Endothelial cell of hepatic sinusoid (primary cell): ENCODE measurements around the gene DLG2.
"Not testable (repeated sequence)": the region's sequence is repeated elsewhere in the genome, so short reads cannot be mapped to it uniquely, and the experiment has no call there.

Experiments
- in situ Hi-C: cut with HindIII; loops from 2 replicates; pipeline ENCODE4 v1.10.0; 2017; ENCODE audit warnings: low sequenced_read_pairs

The DLG2 gene

GRCh38 chr11:84865791-84866535 is 761.2 kb downstream of the DLG2 start:
- in situ Hi-C loops: no loop called here

- in situ Hi-C loops: no loop called here
These were observed 761.9 kb downstream of the DLG2 start for GRCh38 chr11:84865257-84865656.

GRCh38 chr11:84857746-84858145 is 769.4 kb downstream of the DLG2 start:
- in situ Hi-C loops: no loop called here

- in situ Hi-C loops: no loop called here
These were observed 771.5 kb downstream of the DLG2 start for GRCh38 chr11:84855508-84856245.

DNA sequence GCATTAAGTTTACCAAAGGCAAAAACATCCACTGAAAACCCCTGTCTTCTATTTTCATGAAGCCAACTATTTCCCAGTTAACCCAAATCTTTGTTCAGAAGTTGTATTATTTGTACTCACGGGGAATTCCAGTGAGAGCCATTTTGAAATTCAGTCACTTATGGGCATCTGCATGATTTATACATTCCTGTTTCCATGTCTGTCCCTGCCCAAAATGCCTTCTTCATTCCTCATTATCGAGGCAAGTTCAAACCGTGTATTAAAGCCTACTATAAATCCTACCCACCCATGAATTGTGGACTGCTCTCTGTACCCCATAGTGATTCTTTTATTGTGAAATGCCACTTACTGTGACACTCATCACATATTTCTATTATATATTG is 772.7 kb downstream of the DLG2 start:
- in situ Hi-C loops: no loop called here

DNA sequence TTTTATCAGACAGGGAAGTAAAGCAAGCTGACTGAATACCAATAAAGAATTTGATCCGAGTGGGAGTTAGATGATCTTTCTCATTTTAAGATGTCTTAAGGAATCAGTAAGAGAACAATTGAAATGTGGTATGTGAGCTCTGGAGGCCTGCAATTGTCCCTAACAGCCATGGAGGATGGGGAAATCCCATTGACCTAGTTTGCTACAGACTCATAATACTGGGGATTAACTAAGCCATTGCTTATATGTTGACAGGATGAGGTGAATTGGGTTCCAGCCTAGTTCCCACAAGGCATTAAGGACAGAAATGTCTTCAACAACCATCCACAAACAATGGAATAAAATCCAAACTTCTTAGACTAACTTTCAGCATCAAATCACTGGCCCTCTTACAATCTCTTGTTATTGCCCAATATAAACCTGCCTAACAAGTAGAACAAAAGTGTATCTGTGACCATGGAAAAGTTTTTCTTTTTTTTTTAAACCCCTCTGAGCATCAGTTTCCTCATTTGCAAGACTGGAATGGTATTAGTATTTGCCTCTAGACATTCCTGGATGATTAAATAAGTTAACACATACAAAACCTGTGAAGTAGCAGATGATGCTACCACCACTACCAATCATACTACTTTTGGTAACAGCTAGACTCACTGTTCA is 773.2 kb downstream of the DLG2 start:
- in situ Hi-C loops: no loop called here

DNA sequence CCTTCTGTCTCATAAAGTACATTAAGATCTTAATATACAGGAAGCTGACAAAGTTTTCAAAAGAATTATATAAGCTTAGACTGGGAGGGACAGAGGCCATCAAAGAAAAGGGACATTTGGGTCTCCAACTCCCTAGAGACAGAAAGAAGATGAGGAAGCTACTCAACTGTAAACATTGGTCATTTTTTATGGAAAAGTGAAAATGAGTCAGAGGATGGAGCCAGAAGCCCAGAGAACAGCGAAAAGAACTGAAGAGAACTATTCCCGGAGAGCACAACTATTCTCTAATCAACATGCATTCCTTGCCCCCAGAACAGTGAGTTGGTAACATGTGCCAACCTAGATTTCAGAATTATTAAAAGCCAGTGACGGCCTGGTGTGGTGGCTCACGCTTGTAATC is 779.3 kb downstream of the DLG2 start:
- in situ Hi-C loops: no loop called here

GRCh38 chr11:84840201-84840600 is 786.9 kb downstream of the DLG2 start:
- in situ Hi-C loops: not testable (repeated sequence)

DNA sequence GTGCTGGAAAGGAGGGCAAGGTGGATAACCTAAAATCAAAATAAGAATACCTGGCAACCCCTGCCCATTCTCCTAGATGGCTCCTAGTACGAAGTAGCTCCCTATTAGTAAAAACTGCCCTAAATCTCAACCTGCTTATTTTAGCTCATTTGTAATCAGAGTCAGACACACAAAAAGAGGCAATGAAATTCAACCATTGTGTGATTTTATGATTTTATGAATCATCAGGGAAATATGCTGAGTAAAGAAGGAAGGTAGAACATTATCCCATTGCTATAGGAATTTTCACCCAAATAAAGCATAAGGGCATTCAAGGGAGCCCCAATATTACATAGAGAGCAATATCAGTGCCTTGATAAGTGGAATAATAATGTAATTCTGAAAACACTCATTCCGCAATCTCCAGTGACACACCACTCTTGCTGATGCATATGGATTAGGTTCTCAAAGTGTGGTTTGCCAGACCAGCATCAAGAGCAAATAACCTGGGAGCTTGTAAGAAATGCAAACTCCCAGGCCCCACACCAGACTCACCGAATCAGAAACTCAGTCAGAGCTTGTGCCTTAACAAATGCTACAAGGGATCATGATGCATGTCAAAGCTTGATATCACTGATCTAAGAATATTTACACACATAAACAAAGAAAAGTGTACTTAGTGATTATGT is 789.6 kb downstream of the DLG2 start:
- in situ Hi-C loops: no loop called here

- in situ Hi-C loops: no loop called here
These were observed 790.8 kb downstream of the DLG2 start for GRCh38 chr11:84836371-84836770.

DNA sequence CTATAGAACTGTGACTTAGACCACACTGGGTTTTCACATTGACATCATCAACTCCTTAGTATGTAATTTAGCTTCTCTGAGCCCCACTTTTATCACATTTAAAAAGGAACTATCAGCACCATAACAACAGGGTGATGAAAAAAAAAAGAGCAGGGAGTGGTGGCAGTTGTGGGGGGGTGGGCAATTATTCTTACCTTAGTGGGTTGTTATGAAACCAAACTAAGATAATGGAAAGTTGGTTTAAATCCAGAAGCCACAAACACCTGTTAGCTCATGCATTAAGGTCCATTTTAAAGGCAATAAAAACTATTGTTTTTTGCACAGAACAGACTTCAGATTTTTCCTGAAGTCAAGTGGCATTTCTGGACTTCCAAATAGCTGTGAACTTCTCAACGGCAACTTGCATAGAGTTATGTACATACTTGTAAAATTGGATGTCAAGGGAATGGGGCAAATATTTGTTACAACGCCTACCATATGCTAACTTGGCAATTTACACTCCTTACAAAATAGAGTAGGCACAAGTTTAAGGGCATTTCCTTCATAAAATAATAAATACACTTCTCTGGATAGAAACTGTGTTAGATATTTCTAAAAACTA is 793.6 kb downstream of the DLG2 start:
- in situ Hi-C loops: no loop called here

DNA sequence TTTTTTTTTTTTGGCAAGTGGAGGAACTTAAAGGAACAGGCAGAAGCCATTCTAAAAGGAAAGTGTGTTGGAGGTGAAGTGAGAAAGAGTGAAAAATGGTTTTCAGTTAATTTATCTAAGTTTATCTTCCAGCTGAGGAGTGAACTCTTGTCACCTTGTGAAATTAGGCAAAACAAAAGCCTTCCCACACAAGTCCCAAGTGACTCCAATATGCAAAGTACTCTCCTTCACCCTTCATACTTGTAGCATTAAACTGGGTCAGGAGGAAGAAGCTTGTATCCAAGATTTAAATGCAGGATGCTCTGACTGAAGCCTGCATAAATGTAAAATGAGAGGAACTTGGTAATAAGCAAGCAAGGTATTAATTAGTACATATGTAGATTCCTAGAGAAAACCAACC is 796.8 kb downstream of the DLG2 start:
- in situ Hi-C loops: no loop called here

GRCh38 chr11:84829162-84829561 is 798.0 kb downstream of the DLG2 start:
- in situ Hi-C loops: no loop called here

DNA sequence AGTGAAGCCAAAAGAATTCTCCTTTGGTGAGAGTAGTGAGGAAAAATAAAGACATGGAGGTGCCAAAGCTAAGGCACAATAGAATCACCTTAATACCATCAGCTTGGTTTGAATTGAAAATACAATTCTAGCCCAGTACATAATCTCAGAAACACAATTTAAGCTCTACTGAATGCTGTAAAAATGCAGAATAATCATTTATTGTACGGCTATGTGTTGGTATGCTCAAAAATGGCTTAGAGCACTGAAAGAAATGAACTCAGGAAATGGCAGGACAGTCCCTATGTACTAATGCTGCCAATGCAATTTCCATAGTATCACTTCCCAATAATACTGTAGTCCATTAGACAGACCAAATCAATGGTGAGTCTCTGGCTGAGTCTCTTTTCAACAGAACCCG is 798.5 kb downstream of the DLG2 start:
- in situ Hi-C loops: no loop called here

GRCh38 chr11:84825106-84825660 is 802.0 kb downstream of the DLG2 start:
- in situ Hi-C loops: no loop called here

DNA sequence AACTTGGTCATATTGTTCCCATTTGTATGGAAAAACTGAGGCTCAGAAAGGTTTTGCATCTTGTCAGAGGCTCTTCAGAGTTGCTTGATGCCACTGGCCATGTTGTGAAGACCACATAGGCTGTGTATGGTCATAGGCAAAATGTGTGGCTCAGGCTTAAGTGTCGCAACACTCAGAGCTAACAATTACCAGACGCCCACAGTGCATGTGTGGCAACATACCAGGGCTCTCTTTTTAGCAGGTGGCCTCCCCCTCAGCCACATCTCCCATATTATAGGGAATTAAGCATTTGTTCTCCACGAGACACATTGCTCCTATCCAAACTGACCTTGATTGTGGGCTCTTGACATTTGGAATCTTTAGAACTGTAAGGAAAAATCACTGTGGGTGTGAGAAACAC is 802.5 kb downstream of the DLG2 start:
- in situ Hi-C loops: no loop called here

DNA sequence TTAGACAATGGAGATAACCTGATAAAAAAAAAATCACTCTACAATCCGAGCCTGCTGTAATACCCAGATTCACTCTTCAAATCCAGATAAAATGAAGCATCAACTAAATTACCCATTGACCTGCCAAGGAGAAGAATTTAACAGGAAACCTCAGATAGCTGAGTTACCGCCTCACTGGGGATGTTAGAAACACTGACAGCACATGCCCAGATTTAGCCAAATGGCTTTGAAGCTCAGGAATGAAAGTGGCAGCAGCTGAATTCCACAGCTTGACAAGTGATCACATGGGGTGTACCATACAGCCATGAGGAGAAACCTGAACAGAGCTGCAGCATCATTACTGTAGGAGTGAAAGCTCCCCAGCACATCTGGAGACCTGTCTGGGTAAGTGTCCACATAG is 807.6 kb downstream of the DLG2 start:
- in situ Hi-C loops: no loop called here

GRCh38 chr11:84819128-84819527 is 808.0 kb downstream of the DLG2 start:
- in situ Hi-C loops: no loop called here

DNA sequence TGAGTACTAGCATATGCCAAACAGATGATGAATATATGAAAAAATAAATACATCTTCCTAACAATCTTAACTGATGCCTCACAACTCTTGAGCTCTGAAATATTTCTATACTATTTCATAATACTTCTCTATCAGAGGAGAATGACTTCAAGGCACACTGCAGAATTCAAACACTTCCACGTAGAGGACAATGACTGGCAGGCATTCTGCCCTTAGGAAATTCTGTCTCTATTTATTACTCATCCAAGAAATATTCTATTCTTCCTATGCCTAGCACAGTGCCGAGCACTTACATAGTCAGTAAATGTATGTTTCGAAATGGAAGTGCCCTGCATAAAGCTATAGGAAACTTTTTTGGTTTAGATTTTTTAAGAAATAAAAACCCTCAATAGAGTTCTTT is 809.1 kb downstream of the DLG2 start:
- in situ Hi-C loops: no loop called here

- in situ Hi-C loops: no loop called here
These were observed 814.6 kb downstream of the DLG2 start for GRCh38 chr11:84812471-84812969.

DNA sequence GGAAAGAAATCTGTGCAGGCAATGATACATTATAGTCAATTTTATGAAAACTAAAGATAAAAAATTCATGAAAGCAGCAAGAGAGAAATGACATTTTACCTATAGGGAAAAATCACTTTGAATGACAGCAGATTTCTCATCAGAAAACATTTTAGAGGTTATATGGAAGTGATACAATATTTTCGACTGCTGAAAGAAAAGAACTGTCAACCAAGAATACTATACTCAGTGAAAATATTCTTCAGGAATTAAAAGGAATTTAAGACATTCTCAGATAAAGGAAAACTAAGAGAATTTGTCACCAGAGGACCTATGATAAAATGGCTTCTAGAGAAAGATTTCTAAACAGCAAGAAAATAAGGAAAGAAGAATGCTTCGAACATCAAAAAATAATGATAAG is 820.8 kb downstream of the DLG2 start:
- in situ Hi-C loops: no loop called here
